Measurements from ENCODE around the gene TSTD2. TPM values are rescaled to one million over a fixed set of nuclear protein-coding genes. Genes with fewer than 3 reads are reported as not detected.

The TSTD2 gene
- total RNA-seq, 4 donors from 2014 or later: 6.9 to 20.0 (median 10.1) TPM

- no peak for DNase-seq
- WGBS, 2 donors: 78 to 81% methylated on average over 5 of the region's 5 CpGs
- no peaks in the 10 kb centered on the region for H3K9me3 ChIP-seq
- peaks cover 0 to 100% (median 32%) of the 10 kb centered on the region in 3 donors for H3K36me3 ChIP-seq
- TF ChIP-seq POLR2A (IDR thresholded peaks at IDR 0.05): no peak
- TF ChIP-seq, protein P1, sequence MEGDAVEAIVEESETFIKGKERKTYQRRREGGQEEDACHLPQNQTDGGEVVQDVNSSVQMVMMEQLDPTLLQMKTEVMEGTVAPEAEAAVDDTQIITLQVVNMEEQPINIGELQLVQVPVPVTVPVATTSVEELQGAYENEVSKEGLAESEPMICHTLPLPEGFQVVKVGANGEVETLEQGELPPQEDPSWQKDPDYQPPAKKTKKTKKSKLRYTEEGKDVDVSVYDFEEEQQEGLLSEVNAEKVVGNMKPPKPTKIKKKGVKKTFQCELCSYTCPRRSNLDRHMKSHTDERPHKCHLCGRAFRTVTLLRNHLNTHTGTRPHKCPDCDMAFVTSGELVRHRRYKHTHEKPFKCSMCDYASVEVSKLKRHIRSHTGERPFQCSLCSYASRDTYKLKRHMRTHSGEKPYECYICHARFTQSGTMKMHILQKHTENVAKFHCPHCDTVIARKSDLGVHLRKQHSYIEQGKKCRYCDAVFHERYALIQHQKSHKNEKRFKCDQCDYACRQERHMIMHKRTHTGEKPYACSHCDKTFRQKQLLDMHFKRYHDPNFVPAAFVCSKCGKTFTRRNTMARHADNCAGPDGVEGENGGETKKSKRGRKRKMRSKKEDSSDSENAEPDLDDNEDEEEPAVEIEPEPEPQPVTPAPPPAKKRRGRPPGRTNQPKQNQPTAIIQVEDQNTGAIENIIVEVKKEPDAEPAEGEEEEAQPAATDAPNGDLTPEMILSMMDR (IDR thresholded peaks at IDR 0.05): no peak
- no peak overlapping the region for H3K27ac ChIP-seq
- H3K27me3 ChIP-seq: no peaks in the 10 kb centered on the region
- no peak overlapping the region for H3K4me3 ChIP-seq
- no peaks in the 10 kb centered on the region for H3K4me1 ChIP-seq
- intact Hi-C loops (cut with DNase I): no loop called here
These were observed 27.2 kb upstream of the TSTD2 start for GRCh38 chr9:97660340-97660739.

- peaks cover 0 to 100% (median 29%) of the 10 kb centered on the region in 3 donors for H3K36me3 ChIP-seq
- no peak overlapping the region for H3K27ac ChIP-seq
- no peak for TF ChIP-seq POLR2A (IDR thresholded peaks at IDR 0.05)
- TF ChIP-seq, protein P1 (IDR thresholded peaks at IDR 0.05): no peak
- intact Hi-C loops (cut with DNase I): no loop called here
- H3K27me3 ChIP-seq: no peaks in the 10 kb centered on the region
- no peak for DNase-seq
- WGBS, 2 donors: 95 to 98% methylated on average over 3 of the region's 3 CpGs
- H3K9me3 ChIP-seq: no peaks in the 10 kb centered on the region
- H3K4me3 ChIP-seq: no peak overlapping the region
- H3K4me1 ChIP-seq: no peaks in the 10 kb centered on the region
These were observed 26.6 kb upstream of the TSTD2 start for GRCh38 chr9:97659771-97660170.

DNA sequence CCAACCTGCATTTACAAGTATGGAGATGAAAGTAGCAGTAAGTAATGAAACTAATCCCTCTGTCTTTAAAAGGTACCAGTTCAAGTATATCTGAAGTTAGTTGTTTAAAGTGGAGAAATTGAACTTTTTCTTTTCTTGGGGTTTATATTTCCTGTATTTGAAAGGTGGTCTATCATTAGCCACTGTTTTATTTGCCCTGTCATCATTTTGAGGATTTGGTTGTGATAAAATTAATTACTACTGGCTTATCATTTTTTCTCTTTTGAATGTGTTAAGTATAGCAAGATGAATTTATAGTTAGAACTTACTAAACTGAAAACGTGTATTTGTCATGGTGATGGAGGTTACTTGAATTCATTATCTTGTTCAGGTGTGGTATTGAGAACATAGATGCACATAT is 25.5 kb upstream of the TSTD2 start:
- DNase-seq: no peak
- 66 to 76% methylated on average over 1 of the region's 1 CpG for WGBS, 2 donors
- TF ChIP-seq, protein P1 (IDR thresholded peaks at IDR 0.05): no peak
- TF ChIP-seq POLR2A (IDR thresholded peaks at IDR 0.05): no peak
- no peak overlapping the region for H3K4me3 ChIP-seq
- peaks cover 0 to 100% (median 28%) of the 10 kb centered on the region in 3 donors for H3K36me3 ChIP-seq
- no peak overlapping the region for H3K27ac ChIP-seq
- no peaks in the 10 kb centered on the region for H3K9me3 ChIP-seq
- no peaks in the 10 kb centered on the region for H3K4me1 ChIP-seq
- H3K27me3 ChIP-seq: no peaks in the 10 kb centered on the region
- intact Hi-C loops (cut with DNase I): no loop called here

- H3K4me3 ChIP-seq: no peak overlapping the region
- H3K27ac ChIP-seq: no peak overlapping the region
- TF ChIP-seq, protein P1 (IDR thresholded peaks at IDR 0.05): no peak
- TF ChIP-seq POLR2A (IDR thresholded peaks at IDR 0.05): no peak
- 85 to 90% methylated on average over 3 of the region's 3 CpGs for WGBS, 2 donors
- intact Hi-C loops (cut with DNase I): no loop called here
- H3K36me3 ChIP-seq: peaks cover 0 to 100% (median 29%) of the 10 kb centered on the region in 3 donors
- no peaks in the 10 kb centered on the region for H3K27me3 ChIP-seq
- H3K4me1 ChIP-seq: no peaks in the 10 kb centered on the region
- DNase-seq: no peak
- H3K9me3 ChIP-seq: no peaks in the 10 kb centered on the region
These were observed 18.5 kb upstream of the TSTD2 start for GRCh38 chr9:97651646-97652045.

DNA sequence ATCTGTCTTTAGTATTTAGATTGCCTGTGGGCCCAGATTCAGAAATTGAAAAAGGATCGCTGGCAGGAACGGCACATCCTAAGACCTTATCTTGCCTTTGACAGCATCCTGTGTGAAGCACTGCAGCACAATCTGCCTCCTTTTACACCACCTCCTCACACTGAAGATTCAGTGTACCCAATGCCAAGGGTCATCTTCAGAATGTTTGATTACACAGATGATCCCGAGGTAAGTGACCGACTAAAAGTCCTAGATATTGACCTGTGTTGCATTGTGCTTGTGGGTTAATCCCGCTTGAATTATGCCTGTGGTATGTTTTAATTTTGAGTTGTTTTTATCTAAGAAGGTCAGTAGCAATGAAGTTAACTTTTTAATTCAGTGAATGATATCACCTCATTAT is 14.8 kb upstream of the TSTD2 start:
- Histone ChIP-seq H3K9me3 (no peaks in the 10 kb centered on the region), H3K27me3 (no peaks in the 10 kb centered on the region), H3K27ac (no peak overlapping the region), H3K4me1 (no peaks in the 10 kb centered on the region), H3K36me3 (peaks cover 3 to 97% (median 23%) of the 10 kb centered on the region in 3 donors), H3K4me3 (no peak overlapping the region)
- TF ChIP-seq, protein P1 (IDR thresholded peaks at IDR 0.05): no peak
- TF ChIP-seq POLR2A (IDR thresholded peaks at IDR 0.05): no peak
- 89 to 94% methylated on average over 5 of the region's 5 CpGs for WGBS, 2 donors
- DNase-seq: no peak
- intact Hi-C loops (cut with DNase I): no loop called here

All from esophagus squamous epithelium (tissue), 5 donors.